Heart left ventricle (tissue), 13 donors: Measurements from ENCODE around the gene GRM5.

Experiments used
- POLR2A ChIP-seq, 2 donors: fragments of 450-650 bp; IDR thresholded peaks; one replicate each; pipeline ENCODE4 v1.6.1; 2017; ENCODE audit warnings: antibody characterized with exemption in 2 of 2, mild to moderate bottlenecking in 2 of 2, moderate library complexity in 2 of 2
- TF ChIP-seq, protein P1 (sequence below), 12 donors: fragments of 200-600 bp; sonication (generic) in 4 of 12; IDR thresholded peaks; one replicate each; pipeline versions ENCODE4 v1.5.0 to v1.8.0; 2018 to 2022; ENCODE audit warnings: antibody characterized with exemption in 12 of 12, mild to moderate bottlenecking in 5 of 12
- donor health status: ischemic (EF 13 %, LVEDD 7.1; RV severe dilation, severe dysfunction).
- donor health status: DM: no; HTN: yes; CAD: no.
- donor health status: DM: no; HTN: no; CAD: no.
- donor health status: ischemic (EF 25% LVEDD 6.9; RV normal size, moderate dysfunction).
- donor health status: ischemic (EF 25% LVEDD 5.7; RV mildly dilated, moderate dysfunction).
- donor health status: ischemic (EF 35%, LVEDD 5.7; RV mildly dilated, moderate dysfunction).
- donor health status: nonischemic (EF 11% LVEDD 7.7; RV severe dilation, severe dysfunction).
- donor health status: DM: yes; HTN: yes; CAD: no.
- donor health status: PGD.
- donor health status: ischemic (EF 29% LVEDD 5.4; RV normal size, mild dysfunction).
- donor health status: nonischemic (EF 23%, LVEDD 6.1; RV moderate dilation, normal function).

DNA sequence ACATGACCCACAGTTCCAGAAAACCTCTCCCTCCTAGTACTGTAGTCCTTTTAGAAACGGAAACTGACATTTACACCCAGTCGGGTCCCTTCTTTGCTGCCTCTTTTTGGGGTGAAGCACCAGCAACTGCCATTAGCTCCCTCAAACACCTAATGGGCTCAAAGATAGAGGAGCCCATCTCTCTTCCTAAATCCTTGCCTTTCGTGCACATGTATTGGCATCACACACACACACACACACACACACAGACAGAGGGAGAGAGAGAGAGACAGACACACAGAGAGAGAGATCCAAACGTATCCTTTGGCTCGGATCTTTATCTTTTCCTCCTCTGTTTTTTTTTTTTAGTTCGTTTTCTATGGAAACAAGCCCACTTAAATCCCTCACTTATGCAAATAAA is 716 bp downstream of the GRM5 start:
- TF ChIP-seq POLR2A (IDR thresholded peaks at IDR 0.05) = no peak
- TF ChIP-seq, protein P1, sequence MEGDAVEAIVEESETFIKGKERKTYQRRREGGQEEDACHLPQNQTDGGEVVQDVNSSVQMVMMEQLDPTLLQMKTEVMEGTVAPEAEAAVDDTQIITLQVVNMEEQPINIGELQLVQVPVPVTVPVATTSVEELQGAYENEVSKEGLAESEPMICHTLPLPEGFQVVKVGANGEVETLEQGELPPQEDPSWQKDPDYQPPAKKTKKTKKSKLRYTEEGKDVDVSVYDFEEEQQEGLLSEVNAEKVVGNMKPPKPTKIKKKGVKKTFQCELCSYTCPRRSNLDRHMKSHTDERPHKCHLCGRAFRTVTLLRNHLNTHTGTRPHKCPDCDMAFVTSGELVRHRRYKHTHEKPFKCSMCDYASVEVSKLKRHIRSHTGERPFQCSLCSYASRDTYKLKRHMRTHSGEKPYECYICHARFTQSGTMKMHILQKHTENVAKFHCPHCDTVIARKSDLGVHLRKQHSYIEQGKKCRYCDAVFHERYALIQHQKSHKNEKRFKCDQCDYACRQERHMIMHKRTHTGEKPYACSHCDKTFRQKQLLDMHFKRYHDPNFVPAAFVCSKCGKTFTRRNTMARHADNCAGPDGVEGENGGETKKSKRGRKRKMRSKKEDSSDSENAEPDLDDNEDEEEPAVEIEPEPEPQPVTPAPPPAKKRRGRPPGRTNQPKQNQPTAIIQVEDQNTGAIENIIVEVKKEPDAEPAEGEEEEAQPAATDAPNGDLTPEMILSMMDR (IDR thresholded peaks at IDR 0.05) = no peak
